ENCODE measurements around the gene PRKN. TPM values are rescaled to one million over a fixed set of nuclear protein-coding genes. Genes with fewer than 3 reads are reported as not detected.

PRKN gene
- total RNA-seq, 1 experiment from 2014 or later = 2.0 TPM

DNA sequence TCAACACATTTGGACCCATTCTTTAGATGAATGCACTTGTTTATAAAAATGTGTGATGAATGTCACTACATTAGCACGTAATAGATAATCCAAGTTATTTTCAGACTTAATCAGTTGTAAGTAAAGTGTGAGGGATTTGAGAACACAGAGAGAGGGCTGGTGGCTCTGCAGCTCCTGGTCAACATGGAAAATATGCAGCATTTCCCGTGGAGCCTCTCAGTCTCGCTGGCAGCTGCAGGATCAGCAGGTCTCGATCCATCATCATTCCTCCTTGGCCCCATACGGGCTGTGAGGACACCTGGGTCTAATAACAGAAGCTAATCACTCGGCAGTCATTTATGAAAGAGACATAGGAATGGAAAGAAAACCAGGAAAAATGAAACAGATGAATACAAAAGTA is 390.2 kb downstream of the PRKN start:
- H3K18ac ChIP-seq (ENCODE audit: insufficient read length, low read depth, low read length) = no peak overlapping the region
- H3K4me1 ChIP-seq (ENCODE audit: insufficient read depth, low read length) = no peaks in the 10 kb centered on the region
- TF ChIP-seq, protein P1, sequence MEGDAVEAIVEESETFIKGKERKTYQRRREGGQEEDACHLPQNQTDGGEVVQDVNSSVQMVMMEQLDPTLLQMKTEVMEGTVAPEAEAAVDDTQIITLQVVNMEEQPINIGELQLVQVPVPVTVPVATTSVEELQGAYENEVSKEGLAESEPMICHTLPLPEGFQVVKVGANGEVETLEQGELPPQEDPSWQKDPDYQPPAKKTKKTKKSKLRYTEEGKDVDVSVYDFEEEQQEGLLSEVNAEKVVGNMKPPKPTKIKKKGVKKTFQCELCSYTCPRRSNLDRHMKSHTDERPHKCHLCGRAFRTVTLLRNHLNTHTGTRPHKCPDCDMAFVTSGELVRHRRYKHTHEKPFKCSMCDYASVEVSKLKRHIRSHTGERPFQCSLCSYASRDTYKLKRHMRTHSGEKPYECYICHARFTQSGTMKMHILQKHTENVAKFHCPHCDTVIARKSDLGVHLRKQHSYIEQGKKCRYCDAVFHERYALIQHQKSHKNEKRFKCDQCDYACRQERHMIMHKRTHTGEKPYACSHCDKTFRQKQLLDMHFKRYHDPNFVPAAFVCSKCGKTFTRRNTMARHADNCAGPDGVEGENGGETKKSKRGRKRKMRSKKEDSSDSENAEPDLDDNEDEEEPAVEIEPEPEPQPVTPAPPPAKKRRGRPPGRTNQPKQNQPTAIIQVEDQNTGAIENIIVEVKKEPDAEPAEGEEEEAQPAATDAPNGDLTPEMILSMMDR (conservative IDR thresholded peaks at IDR 0.05) = no peak
- H3K4me2 ChIP-seq (ENCODE audit: insufficient read depth, insufficient read length, low read length) = no peak overlapping the region
- no peaks in the 10 kb centered on the region for H3K79me1 ChIP-seq (ENCODE audit: insufficient read depth, low read depth, low read length, poor library complexity, severe bottlenecking)
- no peak overlapping the region for H4K91ac ChIP-seq (ENCODE audit: insufficient read length, low read depth, low read length)
- H2BK5ac ChIP-seq (ENCODE audit: insufficient read length, low read length) = no peak overlapping the region
- no peak overlapping the region for H2BK15ac ChIP-seq (ENCODE audit: low read depth, low read length)
- Mint-ChIP-seq H3K36me3 (ENCODE audit: insufficient read depth in 1 of 3, low read depth in 3 of 3) (peaks cover 0 to 7% (median 0%) of the 10 kb centered on the region in 3 experiments; a peak in 2 of 7 replicates), H3K4me3 (no peak overlapping the region), H3K4me1 (no peaks in the 10 kb centered on the region), H3K9me3 (peaks cover 11 to 14% of the 10 kb centered on the region in 2 experiments; a peak in 4 of 5 replicates), H3K27me3 (ENCODE audit: low read depth) (no peaks in the 10 kb centered on the region), H3K27ac (no peak overlapping the region)
- no peaks in the 10 kb centered on the region for H3K23me2 ChIP-seq (ENCODE audit: insufficient read length, low read depth, low read length, poor library complexity, severe bottlenecking)
- H3K56ac ChIP-seq (ENCODE audit: insufficient read length, low read depth, low read length) = no peak overlapping the region
- no peak overlapping the region for H4K8ac ChIP-seq (replicated peaks; ENCODE audit: insufficient read length, low read depth, low read length)
- H3T11ph ChIP-seq (ENCODE audit: low read length) = no peak overlapping the region
- no peaks in the 10 kb centered on the region for H3K27me3 ChIP-seq (ENCODE audit: insufficient read depth, low read length)
- no peaks in the 10 kb centered on the region for H3K79me2 ChIP-seq (ENCODE audit: insufficient read depth, low read length)
- WGBS (ENCODE audit: extremely low coverage, insufficient read length, low lambda C conversion rate) = no CpG with 5 or more reads among the region's 6 CpGs
- no peak overlapping the region for H2BK120ac ChIP-seq (ENCODE audit: low read depth, low read length, poor library complexity, severe bottlenecking)
- DNase-seq = no peak
- no peak overlapping the region for H3K9ac ChIP-seq (ENCODE audit: extremely low read depth, insufficient read length, low read length)
- H3K23ac ChIP-seq (ENCODE audit: insufficient read length, low read depth, low read length) = no peak overlapping the region
- no peak overlapping the region for H2BK12ac ChIP-seq (ENCODE audit: insufficient read length, low read depth, low read length)
- no peak overlapping the region for H3K14ac ChIP-seq (ENCODE audit: insufficient read depth, low read length)
- no peaks in the 10 kb centered on the region for H4K20me1 ChIP-seq (ENCODE audit: control insufficient read depth, insufficient read depth, insufficient read length)
- H2AK5ac ChIP-seq (ENCODE audit: insufficient read length, low read length) = no peak overlapping the region
- no peak overlapping the region for H2BK20ac ChIP-seq (ENCODE audit: low read depth, low read length, poor library complexity, severe bottlenecking)
- H4K5ac ChIP-seq (ENCODE audit: insufficient read length, low read depth, low read length) = no peak overlapping the region
- H3K27ac ChIP-seq (ENCODE audit: insufficient read length, low read depth, low read length) = no peak overlapping the region
- H3K9me3 ChIP-seq (ENCODE audit: control insufficient read depth, low read depth, low read length) = no peaks in the 10 kb centered on the region
- no peak overlapping the region for H2AFZ ChIP-seq (ENCODE audit: low read length)
- no peak overlapping the region for H3K4ac ChIP-seq (ENCODE audit: low read depth, low read length)
